GM19099 (cell line): ENCODE measurements around the gene MEX3D.

Source experiments
- POLR2A ChIP-seq: IDR thresholded peaks from 3 replicates; pipeline ENCODE4 v1.6.1; 2011; ENCODE audit warnings: low read depth; ENCODE audit not compliant: insufficient read length; ENCODE audit errors: extremely low read depth

MEX3D gene

GRCh38 chr19:1534972-1535371 lies 33.2 kb downstream of the MEX3D start:
- TF ChIP-seq POLR2A: no peak

- no peak for TF ChIP-seq POLR2A
These were observed 34.5 kb downstream of the MEX3D start for GRCh38 chr19:1533510-1534150.

GRCh38 chr19:1532003-1532402 lies 36.1 kb downstream of the MEX3D start:
- no peak for TF ChIP-seq POLR2A

- no peak for TF ChIP-seq POLR2A
These were observed 36.5 kb downstream of the MEX3D start for GRCh38 chr19:1531587-1531986.

GRCh38 chr19:1529430-1529816 lies 38.7 kb downstream of the MEX3D start:
- TF ChIP-seq POLR2A: no peak

GRCh38 chr19:1528596-1529429 lies 39.3 kb downstream of the MEX3D start:
- TF ChIP-seq POLR2A: no peak

- TF ChIP-seq POLR2A: no peak
These were observed 40.3 kb downstream of the MEX3D start for GRCh38 chr19:1527650-1528309.

GRCh38 chr19:1526979-1527649 lies 41.0 kb downstream of the MEX3D start:
- TF ChIP-seq POLR2A: no peak

GRCh38 chr19:1526066-1526778 lies 41.9 kb downstream of the MEX3D start:
- no peak for TF ChIP-seq POLR2A

- no peak for TF ChIP-seq POLR2A
These were observed 42.8 kb downstream of the MEX3D start for GRCh38 chr19:1525343-1525742.

GRCh38 chr19:1524972-1525325 lies 43.2 kb downstream of the MEX3D start:
- no peak for TF ChIP-seq POLR2A

GRCh38 chr19:1524287-1524971 lies 43.7 kb downstream of the MEX3D start:
- TF ChIP-seq POLR2A: no peak

- no peak for TF ChIP-seq POLR2A
These were observed 44.5 kb downstream of the MEX3D start, which contains the start of gene PLK5 for GRCh38 chr19:1523412-1524286. TSS of gene PLK5 (plus strand) at chr19:1524077. CDS start at chr19:1526997, 2,920 bp downstream.

GRCh38 chr19:1522838-1523237 lies 45.3 kb downstream of the MEX3D start:
- no peak for TF ChIP-seq POLR2A

- TF ChIP-seq POLR2A: no peak
These were observed 46.1 kb downstream of the MEX3D start for GRCh38 chr19:1522061-1522460.
